ENCODE results near the gene CCDC152.
"Not testable (repeated sequence)": the region's sequence is repeated elsewhere in the genome, so short reads cannot be mapped to it uniquely, and the experiment has no call there.

Gene CCDC152

DNA sequence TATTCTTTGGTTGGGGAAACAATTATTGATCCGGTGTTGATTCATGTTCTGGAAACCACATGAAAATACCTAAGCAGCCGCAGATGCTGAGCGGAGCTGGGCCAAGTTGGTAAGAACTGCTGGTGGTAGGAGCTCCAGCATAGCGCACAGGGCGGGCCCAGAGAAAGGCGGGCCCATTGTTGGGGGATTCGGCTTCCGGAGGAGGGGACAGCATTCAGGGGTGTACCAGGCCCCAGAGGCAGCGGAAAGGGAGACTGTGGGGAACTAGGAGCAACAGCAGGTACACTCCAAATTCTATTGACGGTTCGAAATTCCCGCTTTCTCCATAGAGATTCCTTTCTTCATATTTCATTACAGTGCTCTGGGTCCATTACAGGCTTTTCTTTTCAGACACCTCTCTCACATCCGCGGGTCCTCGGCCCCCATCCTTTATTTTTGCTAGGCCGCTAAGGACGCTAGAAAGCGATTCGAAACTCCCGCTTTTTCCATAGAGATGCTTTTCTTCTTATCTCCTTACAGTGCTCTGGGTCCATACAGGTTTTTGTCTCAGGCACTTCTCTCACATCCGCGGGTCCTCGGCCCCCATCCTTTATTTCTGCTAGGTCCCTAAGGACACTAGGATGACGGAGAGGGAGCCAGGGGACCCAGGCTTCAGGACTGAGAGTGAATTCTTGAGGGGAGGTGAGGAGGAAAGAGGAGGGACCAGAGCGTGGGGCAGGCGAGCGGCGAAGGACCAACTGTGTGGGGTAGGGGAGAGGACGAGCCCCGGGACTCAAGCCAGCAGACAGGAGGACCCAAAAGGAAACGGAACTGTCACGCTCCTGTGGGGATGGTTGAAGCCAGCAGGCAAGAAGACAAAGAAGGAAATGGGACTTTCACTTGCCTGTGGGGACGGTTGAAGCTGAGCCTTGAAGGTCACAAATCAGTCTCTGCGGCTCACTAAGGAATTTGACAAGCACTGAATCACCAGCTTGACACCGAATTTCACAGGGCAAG is at the start of gene CCDC152:
CCDC152 (plus strand) TSS at position 213 of the 996 bp plus-strand sequence. CDS start 2,304 bp downstream, outside the sequence.
- peak; percentile 27 for DNase-seq (ENCODE audit: low read depth)

- DNase-seq (ENCODE audit: low read depth), result no peak
Measured at GRCh38 chr5:42715785-42716184, 40.8 kb upstream of the CCDC152 start.

DNA sequence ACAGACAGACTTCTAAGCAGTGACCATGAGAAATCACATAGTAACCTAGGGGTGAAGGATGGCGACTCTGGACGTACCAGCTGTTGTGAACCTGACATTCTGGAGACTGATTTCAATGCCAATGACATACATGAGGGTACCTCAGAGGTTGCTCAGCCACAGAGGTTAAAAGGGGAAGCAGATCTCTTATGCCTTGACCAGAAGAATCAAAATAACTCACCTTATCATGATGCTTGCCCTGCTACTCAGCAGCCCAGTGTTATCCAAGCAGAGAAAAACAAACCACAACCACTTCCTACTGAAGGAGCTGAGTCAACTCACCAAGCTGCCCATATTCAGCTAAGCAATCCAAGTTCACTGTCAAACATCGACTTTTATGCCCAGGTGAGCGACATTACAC is 38.0 kb upstream of the CCDC152 start:
- no peak for DNase-seq (ENCODE audit: low read depth)

DNA sequence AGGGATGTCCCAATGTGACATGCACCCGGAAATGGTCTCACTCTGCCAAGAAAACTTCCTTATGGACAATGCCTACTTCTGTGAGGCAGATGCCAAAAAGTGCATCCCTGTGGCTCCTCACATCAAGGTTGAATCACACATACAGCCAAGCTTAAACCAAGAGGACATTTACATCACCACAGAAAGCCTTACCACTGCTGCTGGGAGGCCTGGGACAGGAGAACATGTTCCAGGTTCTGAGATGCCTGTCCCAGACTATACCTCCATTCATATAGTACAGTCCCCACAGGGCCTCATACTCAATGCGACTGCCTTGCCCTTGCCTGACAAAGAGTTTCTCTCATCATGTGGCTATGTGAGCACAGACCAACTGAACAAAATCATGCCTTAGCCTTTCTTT is 37.6 kb upstream of the CCDC152 start:
- DNase-seq (ENCODE audit: low read depth), result no peak

DNA sequence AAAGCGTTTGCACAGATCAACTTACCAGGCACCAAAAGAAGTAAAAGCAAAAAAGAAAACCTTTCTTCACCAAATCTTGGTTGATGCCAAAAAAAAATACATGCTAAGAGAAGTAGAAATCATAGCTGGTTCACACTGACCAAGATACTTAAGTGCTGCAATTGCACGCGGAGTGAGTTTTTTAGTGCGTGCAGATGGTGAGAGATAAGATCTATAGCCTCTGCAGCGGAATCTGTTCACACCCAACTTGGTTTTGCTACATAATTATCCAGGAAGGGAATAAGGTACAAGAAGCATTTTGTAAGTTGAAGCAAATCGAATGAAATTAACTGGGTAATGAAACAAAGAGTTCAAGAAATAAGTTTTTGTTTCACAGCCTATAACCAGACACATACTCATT is 36.4 kb upstream of the CCDC152 start:
- no peak for DNase-seq (ENCODE audit: low read depth)

GRCh38 chr5:42721484-42721883 is 35.1 kb upstream of the CCDC152 start:
- DNase-seq (ENCODE audit: low read depth), result no peak

- DNase-seq (ENCODE audit: low read depth), result not testable (repeated sequence)
Measured at GRCh38 chr5:42734531-42735058, 22.0 kb upstream of the CCDC152 start.

DNA sequence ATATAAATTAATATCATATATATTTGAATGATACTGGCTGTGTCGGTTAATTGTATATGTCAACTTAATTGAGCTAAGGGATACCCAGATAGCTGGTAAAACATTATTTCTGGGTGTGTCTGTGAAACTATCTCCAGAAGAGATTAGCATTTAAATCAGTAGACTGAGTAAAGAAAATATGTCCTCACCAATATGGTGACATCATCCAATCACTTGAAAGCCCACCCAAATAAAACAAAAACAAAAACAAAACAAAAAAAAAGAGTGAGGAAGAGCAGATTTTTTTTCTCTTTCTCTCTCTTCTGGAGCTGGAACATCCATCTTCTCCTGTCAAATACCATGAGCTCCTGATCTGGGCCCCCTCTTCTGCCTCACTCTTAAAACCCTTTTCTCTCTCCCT is 15.7 kb upstream of the CCDC152 start:
- DNase-seq (ENCODE audit: low read depth), result no peak

DNA sequence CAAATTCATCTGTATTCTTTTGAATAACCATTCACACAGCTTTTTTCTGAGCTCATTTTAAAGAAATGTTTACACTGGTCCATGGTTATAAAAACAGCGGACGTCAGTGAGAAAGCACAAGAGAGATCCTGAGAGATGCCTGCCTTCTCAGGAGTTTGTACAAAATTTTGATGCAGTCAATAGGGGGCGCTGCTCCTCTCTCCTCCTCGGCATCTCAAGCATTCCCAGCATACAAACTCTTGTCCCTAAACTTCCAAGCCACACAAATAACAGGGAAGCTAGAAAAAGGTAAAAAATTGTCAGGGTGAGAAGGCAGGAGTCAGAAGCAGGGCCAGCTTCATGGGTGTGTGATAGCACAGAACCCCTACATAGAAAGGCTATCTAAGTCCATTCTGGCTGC is 11.2 kb upstream of the CCDC152 start:
- no peak for DNase-seq (ENCODE audit: low read depth)

- DNase-seq (ENCODE audit: low read depth), result no peak
Measured at GRCh38 chr5:42745856-42746255, 10.8 kb upstream of the CCDC152 start.

- DNase-seq (ENCODE audit: low read depth), result no peak
Measured at GRCh38 chr5:42749020-42749419, 7.6 kb upstream of the CCDC152 start.

DNA sequence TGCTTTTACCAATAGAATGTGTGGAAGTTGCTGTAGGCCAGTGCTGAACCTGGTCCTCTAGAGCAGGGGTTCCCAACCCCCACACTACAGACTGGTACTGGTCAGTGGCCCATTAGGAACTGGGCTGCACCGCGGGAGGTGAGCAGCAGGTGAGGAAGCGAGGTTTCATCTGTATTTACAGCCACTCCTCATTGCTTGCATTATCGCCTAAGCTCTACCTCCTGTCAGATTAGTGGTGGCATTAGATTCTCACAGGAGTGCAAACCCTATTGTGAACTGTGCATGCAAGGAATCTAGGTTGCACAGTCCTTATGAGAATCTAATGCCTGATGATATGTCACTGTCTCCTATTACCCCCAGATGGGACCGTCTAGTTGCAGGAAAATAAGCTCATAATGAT is 6.1 kb upstream of the CCDC152 start:
- DNase-seq (ENCODE audit: low read depth), result no peak

DNA sequence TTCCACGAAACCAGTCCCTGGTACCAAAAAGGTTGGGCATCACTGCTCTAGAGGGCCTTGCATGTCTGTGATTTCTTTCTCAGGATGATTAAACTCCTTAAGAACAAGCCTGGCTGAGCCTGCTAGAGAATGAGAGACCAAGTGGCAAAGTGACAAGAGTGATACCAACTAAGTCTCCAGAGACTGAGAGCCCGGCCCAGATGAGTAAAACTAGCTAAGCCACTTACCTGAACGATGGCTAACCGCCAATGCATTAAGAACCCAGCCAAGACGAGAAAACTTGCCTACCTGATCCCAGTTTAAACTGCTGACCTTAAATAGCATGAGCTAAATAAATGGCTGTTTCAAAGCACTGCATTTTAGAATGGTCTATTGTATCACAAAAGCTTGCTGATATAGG is 5.6 kb upstream of the CCDC152 start:
- no peak for DNase-seq (ENCODE audit: low read depth)

- DNase-seq (ENCODE audit: low read depth), result no peak
Measured at GRCh38 chr5:42753099-42753498, 3.5 kb upstream of the CCDC152 start.

DNA sequence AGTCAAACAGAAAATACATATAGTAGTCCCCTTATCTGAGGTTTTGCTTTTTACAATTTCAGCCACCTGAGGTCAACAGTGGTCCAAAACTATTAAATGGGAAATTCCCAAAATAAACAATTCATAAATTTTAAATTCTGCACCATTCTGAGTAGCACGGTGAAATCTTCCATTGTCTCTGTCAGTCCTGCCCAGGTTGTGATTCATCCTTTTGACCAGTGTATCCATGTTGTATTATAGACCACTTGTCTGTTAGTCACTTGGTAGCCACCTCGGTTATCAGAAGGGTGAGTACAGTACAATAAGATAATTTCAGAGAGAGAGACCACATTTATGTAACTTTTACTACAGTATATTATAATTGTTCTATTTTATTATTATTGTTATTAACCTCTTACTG is 2.8 kb downstream of the CCDC152 start:
- no peak for DNase-seq (ENCODE audit: low read depth)

GRCh38 chr5:42760426-42760825 is 3.8 kb downstream of the CCDC152 start:
- no peak for DNase-seq (ENCODE audit: low read depth)

GRCh38 chr5:42761791-42762190 is 5.2 kb downstream of the CCDC152 start:
- DNase-seq (ENCODE audit: low read depth), result no peak

- DNase-seq (ENCODE audit: low read depth), result peak; percentile 33
Measured at GRCh38 chr5:42767491-42768105, 11.0 kb downstream of the CCDC152 start.

DNA sequence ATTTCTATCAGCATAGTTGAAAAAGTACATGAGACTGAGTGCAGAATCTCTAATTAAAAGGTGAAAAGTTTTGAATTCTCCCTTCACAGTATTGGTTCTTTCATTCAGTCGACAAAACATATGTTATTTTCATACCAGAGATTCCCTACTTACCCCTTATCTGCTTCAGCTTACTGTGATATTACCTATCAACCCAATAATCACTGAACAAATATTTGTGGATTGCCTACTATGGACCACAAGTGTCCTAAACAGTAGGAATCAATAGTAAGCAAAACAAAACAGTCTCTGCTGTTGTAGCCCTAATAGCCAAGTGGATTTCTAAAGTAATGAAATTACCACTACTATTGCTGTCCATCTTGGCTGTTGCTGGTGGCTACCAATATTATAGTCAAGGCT is 11.5 kb downstream of the CCDC152 start:
- no peak for DNase-seq (ENCODE audit: low read depth)

DNA sequence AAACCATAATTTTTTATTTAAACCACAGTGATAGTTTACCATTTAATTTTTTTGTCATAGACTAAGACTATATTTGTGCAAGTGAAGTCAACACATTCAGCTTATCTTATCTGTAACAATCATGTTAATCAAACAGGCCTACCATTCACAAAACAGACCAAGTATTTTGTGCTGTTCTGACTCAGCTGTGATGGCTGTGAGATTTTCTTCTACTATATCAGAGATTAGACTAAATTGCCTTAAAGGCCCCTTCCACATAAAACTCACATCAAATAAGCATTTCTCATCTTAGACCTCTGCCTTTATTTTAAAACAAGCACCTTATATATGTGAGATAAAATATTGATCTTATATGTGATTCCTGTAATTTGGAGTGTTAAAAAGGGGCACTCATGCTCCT is 13.4 kb downstream of the CCDC152 start:
- DNase-seq (ENCODE audit: low read depth), result no peak

DNA sequence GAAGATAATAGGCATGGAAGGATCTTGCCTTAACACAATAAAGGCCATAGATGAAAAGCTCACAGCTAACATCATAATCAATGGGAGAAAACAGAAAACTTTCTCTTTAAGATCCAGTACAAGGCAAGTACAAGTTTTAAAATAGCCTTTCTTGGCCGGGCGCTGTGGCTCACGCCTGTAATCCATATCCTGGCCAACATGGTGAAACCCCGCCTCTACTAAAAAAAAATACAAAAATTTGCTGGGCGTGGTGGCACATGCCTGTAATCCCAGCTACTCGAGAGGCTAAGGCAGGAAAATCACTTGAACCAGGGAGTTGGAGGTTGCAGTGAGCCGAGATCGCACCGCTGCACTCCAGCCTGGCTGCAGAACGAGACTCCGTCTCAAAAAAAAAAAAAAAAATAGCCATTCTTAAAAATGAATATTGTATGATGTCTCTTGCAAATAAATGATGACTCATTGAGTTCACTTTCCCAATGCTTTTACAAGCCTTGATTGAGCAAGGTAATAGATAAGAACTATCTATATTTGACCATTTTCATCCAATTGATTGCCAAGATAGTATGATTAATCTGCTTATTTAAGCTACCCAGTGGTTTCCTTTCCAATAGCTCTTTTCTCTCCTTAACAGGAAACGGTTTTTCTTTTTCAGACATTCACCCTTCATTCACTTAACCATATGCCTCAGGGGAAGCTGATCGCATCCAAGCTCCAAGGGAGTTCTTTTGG is 15.8 kb downstream of the CCDC152 start:
- no peak for DNase-seq (ENCODE audit: low read depth)

DNA sequence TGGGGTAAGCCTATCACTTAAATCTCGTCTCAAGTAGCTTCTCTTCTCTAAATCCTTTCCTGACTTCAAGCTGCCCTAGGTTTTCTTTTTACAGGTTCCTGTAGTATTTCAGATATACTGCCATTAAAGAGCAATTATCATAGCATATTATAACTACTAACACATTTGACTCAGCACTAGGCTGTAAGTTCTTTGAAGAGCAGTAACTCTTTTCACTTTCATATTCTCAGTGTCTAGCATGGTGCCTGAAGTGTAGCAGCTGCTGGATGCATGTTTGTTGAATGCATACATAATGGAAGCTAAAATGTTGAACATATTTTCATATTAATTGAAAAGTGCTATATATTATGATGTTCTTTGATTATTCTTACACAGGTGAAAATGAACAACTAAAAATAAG is 22.5 kb downstream of the CCDC152 start:
- no peak for DNase-seq (ENCODE audit: low read depth)

Data from fibroblast of the conjunctiva (primary cell).